GM12878 (cell line): Measurements from ENCODE around the gene LHX2. TPM values are rescaled to one million over a fixed set of nuclear protein-coding genes. Genes with fewer than 3 reads are reported as not detected.
A peak's percentile ranks its signal among the peaks of the same experiment; 100 is the strongest.

Experiments
- ATAC-seq: fragments of 200-7000 bp; cut with Tn5 transposase; 3 replicates; pipeline ENCODE4 v1.9.1; 2020; ENCODE audit warnings: mild to moderate bottlenecking, moderate library complexity
- BruUV-seq: library from RNA; stranded (reverse); fragments of 400-500 nt; replicated peaks from 2 replicates; lab custom pipeline; 2021; lab: Mats Ljungman, UMichigan
- CTCF ChIA-PET: fragments of 300-600 bp; sonication (Branson Sonifier 250); formaldehyde crosslinking; extraction: SDS; loops from one replicate; lab custom pipeline; 2021; ENCODE audit warnings: inconsistent platforms; lab: Yijun Ruan, JAX
- POLR2A ChIA-PET: fragments of 350-600 bp; formaldehyde crosslinking; extraction: SDS; loops from one replicate; lab custom pipeline; 2021; ENCODE audit warnings: inconsistent platforms; lab: Charles Lee
- RAD21 ChIA-PET: fragments of 300-600 bp; sonication (Branson Sonifier 250); formaldehyde crosslinking; loops from one replicate; lab custom pipeline; 2023; ENCODE audit warnings: antibody characterized with exemption; ENCODE audit not compliant: unreplicated experiment; lab: Charles Lee
- SMC1A ChIA-PET: fragments of 300-600 bp; sonication (Branson Sonifier 250); formaldehyde crosslinking; loops from one replicate; lab custom pipeline; 2023; ENCODE audit not compliant: unreplicated experiment, uncharacterized antibody; lab: Charles Lee
- DNase-seq: peaks from one replicate; pipeline ENCODE4 v3.0.0-alpha.2; 2011; ENCODE audit warnings: low read depth, low spot score
- FAIRE-seq: peaks from 3 replicates; lab custom pipeline; 2011; peaks lifted over from hg19 to GRCh38; lab: Jason Lieb, UNC
- H2AFZ ChIP-seq: 2 replicates; pipeline ENCODE4 v1.6.0; 2011; ENCODE audit warnings: low read depth, low read length, control low read depth; ENCODE audit not compliant: control insufficient read depth
- H3K27ac ChIP-seq: 2 replicates; pipeline ENCODE4 v1.5.1; 2011; ENCODE audit warnings: control low read depth; ENCODE audit not compliant: control insufficient read depth, insufficient read depth
- H3K27me3 ChIP-seq, 2 experiments: replicated peaks in 1 of 2; 2 replicates each; pipeline versions ENCODE4 v1.6.0 to v1.6.1; 2011; ENCODE audit warnings: low read length in 1 of 2; ENCODE audit not compliant: control insufficient read depth in 2 of 2, insufficient read depth in 2 of 2
- H3K36me3 ChIP-seq, 2 experiments: 2 replicates each; pipeline ENCODE4 v1.5.1; 2011; ENCODE audit warnings: low read length in 1 of 2; ENCODE audit not compliant: control insufficient read depth in 2 of 2, insufficient read depth in 2 of 2
- H3K4me1 ChIP-seq: 2 replicates; pipeline ENCODE4 v1.6.1; 2011; ENCODE audit warnings: mild to moderate bottlenecking, low read length, moderate library complexity, mixed read lengths; ENCODE audit not compliant: control insufficient read depth, insufficient read depth
- H3K4me2 ChIP-seq: 2 replicates; pipeline ENCODE4 v1.6.0; 2011; ENCODE audit warnings: control low read depth; ENCODE audit not compliant: control insufficient read depth, insufficient read depth
- H3K4me3 ChIP-seq: fragments of 200-600 bp; sonication (generic); 2 replicates; pipeline ENCODE4 v1.5.1; 2016
- H3K79me2 ChIP-seq: 2 replicates; pipeline ENCODE4 v1.6.0; 2011; ENCODE audit warnings: low read length; ENCODE audit not compliant: control insufficient read depth, insufficient read depth
- H3K9ac ChIP-seq: 2 replicates; pipeline ENCODE4 v1.8.0; 2011; ENCODE audit warnings: low read length, control low read depth, mixed read lengths; ENCODE audit not compliant: control insufficient read depth, insufficient read depth
- H3K9me3 ChIP-seq: replicated peaks from 3 replicates; pipeline ENCODE4 v1.5.1; 2011; ENCODE audit warnings: mild to moderate bottlenecking, low read length; ENCODE audit not compliant: control insufficient read depth, insufficient read depth
- H4K20me1 ChIP-seq: 2 replicates; pipeline ENCODE4 v1.6.0; 2011; ENCODE audit not compliant: control insufficient read depth, insufficient read depth
- BCL3 ChIP-seq: IDR thresholded peaks from 2 replicates; pipeline ENCODE4 v1.6.1; 2011; ENCODE audit warnings: borderline replicate concordance, low read depth, mild to moderate bottlenecking, moderate library complexity, low read length; ENCODE audit not compliant: insufficient read depth, poor library complexity, severe bottlenecking
- BHLHE40 ChIP-seq, 2 experiments: fragments of 450-650 bp in 1 of 2; IDR thresholded peaks; 2 replicates each; pipeline ENCODE4 v1.6.1; 2011 to 2017; ENCODE audit warnings: low read depth in 2 of 2, borderline replicate concordance in 1 of 2, improper control_type of control experiment in 1 of 2, low read length in 1 of 2, mild to moderate bottlenecking in 1 of 2
- KDM1A ChIP-seq: fragments of 200-600 bp; sonication (generic); IDR thresholded peaks from 2 replicates; pipeline ENCODE4 v1.6.1; 2016; ENCODE audit warnings: borderline replicate concordance
- WGBS: methylation state at CpG from one replicate; pipeline ENCODE4 v1.1.6; 2016; ENCODE audit warnings: low lambda C conversion rate; ENCODE audit not compliant: insufficient replicate concordance, insufficient coverage; ENCODE audit errors: missing lambda C conversion rate; 5-methylcytosine and 5-hydroxymethylcytosine counted together
- in situ Hi-C: fragments of 300-500 bp; cut with MboI; formaldehyde crosslinking; loops from 9 replicates; pipeline ENCODE4 v1.14.3; 2018; ENCODE audit warnings: mixed read lengths
- intact Hi-C: fragments of 100-400 bp; cut with micrococcal nuclease; formaldehyde crosslinking; loops from one replicate; pipeline ENCODE4 v1.14.2; 2022; ENCODE audit not compliant: unreplicated experiment
- polyA plus RNA-seq, 11 experiments: library from polyadenylated mRNA; depleted of rRNA in 4 of 11; unstranded in 6 of 11; stranded (reverse) in 5 of 11; fragments of >200 nt; fragmentation: Nextera tagmentation in 4 of 11; fragmentation: Illumina TruSeq in 1 of 11; extraction: Ambion mirVana in 4 of 11; extraction: Trizol in 1 of 11; gene quantifications; 1 replicate in 1 of 11; 2 replicates in 10 of 11; pipeline versions ENCODE4 v1.2.1 to v1.2.3, GENCODE V29; 2011 to 2016; ENCODE audit warnings: inconsistent platforms in 2 of 11, missing spikeins in 2 of 11, low read depth in 1 of 11
- total RNA-seq, 4 experiments: library from RNA; depleted of rRNA in 3 of 4; stranded (reverse); fragments of >200 nt in 3 of 4; fragmentation: Illumina TruSeq in 1 of 4; extraction: Trizol in 1 of 4; gene quantifications; 2 replicates each; pipeline versions ENCODE4 v1.2.1 to v1.2.3, GENCODE V29; 2013 to 2021
- TF ChIP-seq, protein P1 (sequence below): fragments of 450-650 bp; IDR thresholded peaks from 2 replicates; pipeline ENCODE4 v1.6.1; 2017; ENCODE audit warnings: mild to moderate bottlenecking, moderate library complexity

The LHX2 gene
- total and polyA plus RNA-seq, 10 of the 15 experiments (the other 5 are each of a cell fraction or from before 2014, with no cell fraction given): 0.82 to 69.8 (median 5.3) TPM

DNA sequence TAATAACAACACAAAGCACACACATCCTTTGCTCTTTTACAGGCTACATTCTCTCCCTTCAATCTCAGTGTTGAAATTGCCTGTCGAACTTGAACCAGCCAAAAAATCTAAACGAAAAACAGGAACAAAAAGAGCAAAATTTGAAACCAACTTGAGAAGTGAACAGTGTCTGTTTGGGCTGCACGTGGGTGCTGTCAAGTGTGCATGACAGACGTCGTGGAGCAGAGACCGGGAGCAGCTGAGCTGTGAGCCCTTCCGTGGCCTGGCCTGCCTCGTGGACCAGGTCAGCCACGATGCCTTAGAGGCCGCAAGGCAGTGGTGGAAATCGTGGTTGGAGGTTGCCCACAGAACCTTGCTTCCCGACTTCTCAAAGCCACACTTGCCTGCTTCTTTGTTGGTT, 46.8 kb upstream of the LHX2 start:
- POLR2A ChIA-PET: no interaction called here
- Histone ChIP-seq H3K4me3 (no peak overlapping the region), H3K27me3 (peaks cover 3 to 6% of the 10 kb centered on the region in 2 experiments), H3K36me3 (no peaks in the 10 kb centered on the region), H2AFZ (no peak overlapping the region), H3K4me1 (no peaks in the 10 kb centered on the region), H3K79me2 (no peaks in the 10 kb centered on the region), H4K20me1 (no peaks in the 10 kb centered on the region; the same call in 1 of the 2 replicates), H3K9ac (no peak overlapping the region), H3K27ac (no peak overlapping the region), H3K9me3 (no peaks in the 10 kb centered on the region), H3K4me2 (no peak overlapping the region)
- DNase-seq: no peak
- SMC1A ChIA-PET: interaction anchor here (1.3 to 5.1 kb wide), 2 partner anchors 11 to 75 kb away, joined by 4 to 21 read pairs; no protein-coding TSS in a partner anchor
- WGBS: 10% methylated on average over 12 of the region's 12 CpGs
- intact Hi-C loops (loop anchor here (5.0 to 10.0 kb wide), 3 partner anchors 390 to 560 kb away; no protein-coding TSS in a partner anchor), in situ Hi-C loops (no loop called here)
- TF ChIP-seq KDM1A: no peak
- peak in 1 of 2 experiments; percentile 74; a peak in 2 of 4 replicates for TF ChIP-seq BHLHE40 (IDR thresholded peaks at IDR 0.05; ENCODE audit: borderline replicate concordance in 1 of 2, low read depth in 2 of 2, low read length in 1 of 2)
- no peak for TF ChIP-seq BCL3
- TF ChIP-seq, protein P1, sequence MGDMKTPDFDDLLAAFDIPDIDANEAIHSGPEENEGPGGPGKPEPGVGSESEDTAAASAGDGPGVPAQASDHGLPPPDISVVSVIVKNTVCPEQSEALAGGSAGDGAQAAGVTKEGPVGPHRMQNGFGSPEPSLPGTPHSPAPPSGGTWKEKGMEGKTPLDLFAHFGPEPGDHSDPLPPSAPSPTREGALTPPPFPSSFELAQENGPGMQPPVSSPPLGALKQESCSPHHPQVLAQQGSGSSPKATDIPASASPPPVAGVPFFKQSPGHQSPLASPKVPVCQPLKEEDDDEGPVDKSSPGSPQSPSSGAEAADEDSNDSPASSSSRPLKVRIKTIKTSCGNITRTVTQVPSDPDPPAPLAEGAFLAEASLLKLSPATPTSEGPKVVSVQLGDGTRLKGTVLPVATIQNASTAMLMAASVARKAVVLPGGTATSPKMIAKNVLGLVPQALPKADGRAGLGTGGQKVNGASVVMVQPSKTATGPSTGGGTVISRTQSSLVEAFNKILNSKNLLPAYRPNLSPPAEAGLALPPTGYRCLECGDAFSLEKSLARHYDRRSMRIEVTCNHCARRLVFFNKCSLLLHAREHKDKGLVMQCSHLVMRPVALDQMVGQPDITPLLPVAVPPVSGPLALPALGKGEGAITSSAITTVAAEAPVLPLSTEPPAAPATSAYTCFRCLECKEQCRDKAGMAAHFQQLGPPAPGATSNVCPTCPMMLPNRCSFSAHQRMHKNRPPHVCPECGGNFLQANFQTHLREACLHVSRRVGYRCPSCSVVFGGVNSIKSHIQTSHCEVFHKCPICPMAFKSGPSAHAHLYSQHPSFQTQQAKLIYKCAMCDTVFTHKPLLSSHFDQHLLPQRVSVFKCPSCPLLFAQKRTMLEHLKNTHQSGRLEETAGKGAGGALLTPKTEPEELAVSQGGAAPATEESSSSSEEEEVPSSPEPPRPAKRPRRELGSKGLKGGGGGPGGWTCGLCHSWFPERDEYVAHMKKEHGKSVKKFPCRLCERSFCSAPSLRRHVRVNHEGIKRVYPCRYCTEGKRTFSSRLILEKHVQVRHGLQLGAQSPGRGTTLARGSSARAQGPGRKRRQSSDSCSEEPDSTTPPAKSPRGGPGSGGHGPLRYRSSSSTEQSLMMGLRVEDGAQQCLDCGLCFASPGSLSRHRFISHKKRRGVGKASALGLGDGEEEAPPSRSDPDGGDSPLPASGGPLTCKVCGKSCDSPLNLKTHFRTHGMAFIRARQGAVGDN: peak; percentile 73; the same call in 1 of the 2 replicates
- no peak for FAIRE-seq
- no TSS peak for BruUV-seq
- RAD21 ChIA-PET: interaction anchor here (0.9 to 3.4 kb wide), 2 partner anchors 32 to 76 kb away, joined by 4 to 17 read pairs; no protein-coding TSS in a partner anchor
- ATAC-seq: no peak; the same call in 1 of the 3 replicates
- CTCF ChIA-PET: no interaction called here
